Endodermal cell (in vitro differentiated cells): Measurements from ENCODE around the gene CHADL. TPM values are rescaled to one million over a fixed set of nuclear protein-coding genes. Genes with fewer than 3 reads are reported as not detected.

Experiments used
- DNase-seq: peaks from one replicate; pipeline ENCODE4 v3.0.0-alpha.2; 2017
- H3K27ac ChIP-seq: 2 replicates; pipeline ENCODE4 v1.5.1; 2013; ENCODE audit warnings: mild to moderate bottlenecking, low read depth, low read length, moderate library complexity
- H3K27me3 ChIP-seq: 2 replicates; pipeline ENCODE4 v1.6.1; 2013; ENCODE audit warnings: mild to moderate bottlenecking, low read length, moderate library complexity; ENCODE audit not compliant: insufficient read depth, control insufficient read depth, poor library complexity, severe bottlenecking
- H3K36me3 ChIP-seq: 2 replicates; pipeline ENCODE4 v1.7.0; 2013; ENCODE audit warnings: mild to moderate bottlenecking, low read length, moderate library complexity; ENCODE audit not compliant: control insufficient read depth, insufficient read depth
- H3K4me1 ChIP-seq: one replicate; pipeline ENCODE4 v1.7.0; 2013; ENCODE audit warnings: low read length; ENCODE audit not compliant: control insufficient read depth, insufficient read depth
- H3K4me3 ChIP-seq: 2 replicates; pipeline ENCODE4 v1.5.1; 2013; ENCODE audit warnings: mild to moderate bottlenecking, low read length, moderate library complexity
- H3K9ac ChIP-seq: 2 replicates; pipeline ENCODE4 v1.6.1; 2013; ENCODE audit warnings: mild to moderate bottlenecking, low read length, moderate library complexity; ENCODE audit not compliant: poor library complexity, severe bottlenecking; ENCODE audit errors: extremely low read depth
- H3K9me3 ChIP-seq: 2 replicates; pipeline ENCODE4 v1.6.1; 2013; ENCODE audit warnings: mild to moderate bottlenecking, low read length, moderate library complexity; ENCODE audit not compliant: control insufficient read depth
- H3K27ac Mint-ChIP-seq: 2 replicates; pipeline ENCODE4 v1.8.0; 2020; ENCODE audit warnings: mixed read lengths
- H3K27me3 Mint-ChIP-seq: 2 replicates; pipeline ENCODE4 v1.8.0; 2021; ENCODE audit warnings: mild to moderate bottlenecking, mixed read lengths; ENCODE audit not compliant: insufficient read depth
- H3K36me3 Mint-ChIP-seq: 2 replicates; pipeline ENCODE4 v1.8.0; 2020; ENCODE audit warnings: low read depth, mixed read lengths
- H3K4me1 Mint-ChIP-seq: 2 replicates; pipeline ENCODE4 v1.8.0; 2020; ENCODE audit warnings: mixed read lengths
- H3K4me3 Mint-ChIP-seq: 2 replicates; pipeline ENCODE4 v1.8.0; 2020; ENCODE audit warnings: mild to moderate bottlenecking, moderate library complexity, mixed read lengths
- H3K9me3 Mint-ChIP-seq: 2 replicates; pipeline ENCODE4 v1.8.0; 2020; ENCODE audit warnings: mild to moderate bottlenecking, mixed read lengths
- CTCF ChIP-seq: fragments of 200-600 bp; sonication (generic); conservative IDR thresholded peaks from 2 replicates; pipeline ENCODE4 v1.5.0; 2021; ENCODE audit warnings: antibody characterized with exemption, mild to moderate bottlenecking
- WGBS, 2 experiments: methylation state at CpG; one replicate each; pipeline versions ENCODE4 v1.1.5 to v1.1.7; 2013; ENCODE audit warnings: missing lambda C conversion rate in 2 of 2, mixed read lengths in 1 of 2; ENCODE audit not compliant: insufficient coverage in 1 of 2, insufficient read length in 1 of 2; 5-methylcytosine and 5-hydroxymethylcytosine counted together
- long read RNA-seq, 4 experiments: library from polyadenylated mRNA in 2 of 4; library from RNA in 1 of 4; library from capped mRNA in 1 of 4; stranded (forward) in 3 of 4; unstranded in 1 of 4; transcript quantifications; one replicate each; pipeline ENCODE4 v2.0.0, GENCODE V29; 2020 to 2021; ENCODE audit warnings: inconsistent platforms in 1 of 4
- polyA plus RNA-seq, 2 experiments: library from polyadenylated mRNA; stranded (reverse); fragments of 50-300 nt; gene quantifications; one replicate each; pipeline ENCODE4 v1.2.3, GENCODE V29; 2013
- total RNA-seq, 2 donors: library from RNA; stranded (reverse); fragmentation: NEBNext Ultra II Directional in 1 of 2; extraction: Animal tissue kit (Norgen Biotek cat#: 25700) in 1 of 2; gene quantifications; 2 replicates in 1 of 2; 3 replicates in 1 of 2; pipeline ENCODE4 v1.2.1, GENCODE V29; 2021

Gene CHADL
- 1 to 10 TPM in 1 of 2 donors, under 1 TPM in 1; 0.79 to 1.3 TPM for total RNA-seq
- polyA plus RNA-seq (2013, experiment 1 of 2): 0.57 TPM
- 1.1 TPM for polyA plus RNA-seq (2013, experiment 2 of 2)
- long read RNA-seq, experiment 1, partial matches to known transcripts: 1 of 1 reads
- long read RNA-seq, experiment 1, other reads (novel, unspliced or antisense): 0 of 1 reads
- long read RNA-seq, experiment 2, partial matches to known transcripts: 3 of 3 reads
- long read RNA-seq, experiment 2, other reads (novel, unspliced or antisense): 0 of 3 reads
- long read RNA-seq, experiment 3, partial matches to known transcripts: 4 of 5 reads
- long read RNA-seq, experiment 3, other reads (novel, unspliced or antisense): 1 of 5 reads
- long read RNA-seq, experiment 4, partial matches to known transcripts: 4 of 4 reads
- long read RNA-seq, experiment 4, other reads (novel, unspliced or antisense): 0 of 4 reads

- Histone ChIP-seq H3K36me3 (no peaks in the 10 kb centered on the region), H3K4me3 (no peak within 1 kb of the TSS), H3K4me1 (no peaks in the 10 kb centered on the region), H3K9ac (no peak within 1 kb of the TSS), H3K9me3 (no peaks in the 10 kb centered on the region), H3K27me3 (no peaks in the 10 kb centered on the region), H3K27ac (peak within 1 kb of the TSS; percentile 70)
- WGBS, 2 experiments: 74 to 87% methylated on average over 16 to 24 of the region's 24 CpGs
- Mint-ChIP-seq H3K36me3 (no peaks in the 10 kb centered on the region), H3K4me3 (no peak within 1 kb of the TSS), H3K27me3 (peaks cover 2% of the 10 kb centered on the region), H3K27ac (no peak within 1 kb of the TSS), H3K9me3 (no peaks in the 10 kb centered on the region), H3K4me1 (no peaks in the 10 kb centered on the region)
- DNase-seq: peak; percentile 66
- TF ChIP-seq CTCF: no peak
Observed at GRCh38 chr22:41240377-41241132, at the start of gene CHADL. Gene CHADL, minus strand, starts transcription at chr22:41240931. Its CDS starts 50 bp downstream, at chr22:41240881.

GRCh38 chr22:41289671-41290070, 48.9 kb upstream of the CHADL start:
- H3K27ac Mint-ChIP-seq: peak overlapping the region; percentile 24
- Histone ChIP-seq H3K27ac (no peak overlapping the region), H3K4me1 (peaks cover 21% of the 10 kb centered on the region), H3K27me3 (no peaks in the 10 kb centered on the region), H3K36me3 (peaks cover 2% of the 10 kb centered on the region), H3K4me3 (no peak overlapping the region), H3K9me3 (no peaks in the 10 kb centered on the region), H3K9ac (no peak overlapping the region)
- WGBS, 2 experiments: 82 to 86% methylated on average over 1 of the region's 1 CpG
- DNase-seq: no peak
- no peak overlapping the region for H3K4me3 Mint-ChIP-seq
- peaks cover 9% of the 10 kb centered on the region for H3K9me3 Mint-ChIP-seq
- peaks cover 23% of the 10 kb centered on the region for H3K4me1 Mint-ChIP-seq
- peaks cover 2% of the 10 kb centered on the region for H3K36me3 Mint-ChIP-seq
- H3K27me3 Mint-ChIP-seq: no peaks in the 10 kb centered on the region
- no peak for TF ChIP-seq CTCF

GRCh38 chr22:41288245-41288946, 47.7 kb upstream of the CHADL start:
- Histone ChIP-seq H3K27ac (no peak overlapping the region), H3K9ac (peak overlapping the region; percentile 35), H3K9me3 (no peaks in the 10 kb centered on the region), H3K4me1 (peaks cover 21% of the 10 kb centered on the region), H3K36me3 (peaks cover 10% of the 10 kb centered on the region), H3K4me3 (no peak overlapping the region), H3K27me3 (no peaks in the 10 kb centered on the region)
- Mint-ChIP-seq H3K36me3 (peaks cover 5% of the 10 kb centered on the region), H3K4me3 (peak overlapping the region; percentile 30), H3K9me3 (peaks cover 3% of the 10 kb centered on the region), H3K27me3 (no peaks in the 10 kb centered on the region), H3K27ac (peak overlapping the region; percentile 91), H3K4me1 (peaks cover 23% of the 10 kb centered on the region)
- no peak for TF ChIP-seq CTCF
- WGBS, 2 experiments: 54 to 55% methylated on average over 4 to 9 of the region's 9 CpGs
- DNase-seq: peak; percentile 82
